Measurements from ENCODE around the gene AP5Z1.
A peak's percentile ranks its signal among the peaks of the same experiment; 100 is the strongest.

Gene AP5Z1

GRCh38 chr7:4772306-4772705 lies 3.1 kb upstream of the AP5Z1 start:
- no peak for TF ChIP-seq EZH2phosphoT487 (IDR thresholded peaks at IDR 0.05; ENCODE audit: low read depth)
- no peak for TF ChIP-seq CTCF (IDR thresholded peaks at IDR 0.05; ENCODE audit: low read depth, low read length)
- no peak overlapping the region for H3K9ac ChIP-seq (ENCODE audit: low read length)
- H3K79me2 ChIP-seq (ENCODE audit: low read length): peaks cover 15% of the 10 kb centered on the region
- no peak overlapping the region for H3K4me2 ChIP-seq (ENCODE audit: low read length)
- no peak overlapping the region for H3K27ac ChIP-seq (ENCODE audit: low read length)
- H3K27me3 ChIP-seq (ENCODE audit: low read depth, low read length): no peaks in the 10 kb centered on the region
- H3K36me3 ChIP-seq (replicated peaks; ENCODE audit: low read depth, low read length): no peaks in the 10 kb centered on the region
- no peak overlapping the region for H2AFZ ChIP-seq (ENCODE audit: low read depth, low read length)
- no peaks in the 10 kb centered on the region for H4K20me1 ChIP-seq (ENCODE audit: insufficient read depth, low read length)
- H3K4me3 ChIP-seq (ENCODE audit: low read length): no peak overlapping the region
- H3K9me3 ChIP-seq (ENCODE audit: insufficient read depth, low read length): no peaks in the 10 kb centered on the region
- peaks cover 7% of the 10 kb centered on the region; the same call in 1 of the 2 replicates for H3K4me1 ChIP-seq (ENCODE audit: low read length)

GRCh38 chr7:4774007-4774406 lies 1.4 kb upstream of the AP5Z1 start:
- H3K4me1 ChIP-seq (ENCODE audit: low read length): peaks cover 7% of the 10 kb centered on the region; the same call in 1 of the 2 replicates
- peak overlapping the region; percentile 80 for H3K4me2 ChIP-seq (ENCODE audit: low read length)
- no peaks in the 10 kb centered on the region for H3K27me3 ChIP-seq (ENCODE audit: low read depth, low read length)
- peak overlapping the region; percentile 97; the same call in 1 of the 2 replicates for H3K4me3 ChIP-seq (ENCODE audit: low read length)
- H3K79me2 ChIP-seq (ENCODE audit: low read length): peaks cover 25% of the 10 kb centered on the region
- no peaks in the 10 kb centered on the region for H4K20me1 ChIP-seq (ENCODE audit: insufficient read depth, low read length)
- no peaks in the 10 kb centered on the region for H3K36me3 ChIP-seq (replicated peaks; ENCODE audit: low read depth, low read length)
- H3K9ac ChIP-seq (ENCODE audit: low read length): no peak overlapping the region
- H3K9me3 ChIP-seq (ENCODE audit: insufficient read depth, low read length): no peaks in the 10 kb centered on the region
- H3K27ac ChIP-seq (ENCODE audit: low read length): no peak overlapping the region
- TF ChIP-seq EZH2phosphoT487 (IDR thresholded peaks at IDR 0.05; ENCODE audit: low read depth) (no peak), CTCF (IDR thresholded peaks at IDR 0.05; ENCODE audit: low read depth, low read length) (no peak)
- no peak overlapping the region for H2AFZ ChIP-seq (ENCODE audit: low read depth, low read length)

- Histone ChIP-seq H3K4me3 (ENCODE audit: low read length) (peak overlapping the region; percentile 97), H3K4me2 (ENCODE audit: low read length) (peak overlapping the region; percentile 80), H2AFZ (ENCODE audit: low read depth, low read length) (peak overlapping the region; percentile 84; the same call in 1 of the 2 replicates), H3K27ac (ENCODE audit: low read length) (peak overlapping the region; percentile 82), H3K4me1 (ENCODE audit: low read length) (peaks cover 7% of the 10 kb centered on the region; the same call in 1 of the 2 replicates), H3K9me3 (ENCODE audit: insufficient read depth, low read length) (no peaks in the 10 kb centered on the region), H3K36me3 (replicated peaks; ENCODE audit: low read depth, low read length) (no peaks in the 10 kb centered on the region), H3K27me3 (ENCODE audit: low read depth, low read length) (no peaks in the 10 kb centered on the region), H3K79me2 (ENCODE audit: low read length) (peaks cover 25% of the 10 kb centered on the region), H4K20me1 (ENCODE audit: insufficient read depth, low read length) (no peaks in the 10 kb centered on the region), H3K9ac (ENCODE audit: low read length) (peak overlapping the region; percentile 92)
- TF ChIP-seq CTCF (IDR thresholded peaks at IDR 0.05; ENCODE audit: low read depth, low read length) (no peak), EZH2phosphoT487 (IDR thresholded peaks at IDR 0.05; ENCODE audit: low read depth) (no peak)
Observed at GRCh38 chr7:4774658-4775249, 669 bp upstream of the AP5Z1 start.

GRCh38 chr7:4775848-4776623 lies 613 bp downstream of the AP5Z1 start:
- TF ChIP-seq CTCF (IDR thresholded peaks at IDR 0.05; ENCODE audit: low read depth, low read length) (no peak), EZH2phosphoT487 (IDR thresholded peaks at IDR 0.05; ENCODE audit: low read depth) (no peak)
- H3K36me3 ChIP-seq (replicated peaks; ENCODE audit: low read depth, low read length): no peaks in the 10 kb centered on the region
- peaks cover 7% of the 10 kb centered on the region; the same call in 1 of the 2 replicates for H3K4me1 ChIP-seq (ENCODE audit: low read length)
- no peaks in the 10 kb centered on the region for H4K20me1 ChIP-seq (ENCODE audit: insufficient read depth, low read length)
- peaks cover 25% of the 10 kb centered on the region for H3K79me2 ChIP-seq (ENCODE audit: low read length)
- H3K9ac ChIP-seq (ENCODE audit: low read length): peak overlapping the region; percentile 68
- H3K27ac ChIP-seq (ENCODE audit: low read length): peak overlapping the region; percentile 39
- peak overlapping the region; percentile 97 for H3K4me3 ChIP-seq (ENCODE audit: low read length)
- H3K9me3 ChIP-seq (ENCODE audit: insufficient read depth, low read length): no peaks in the 10 kb centered on the region
- H3K27me3 ChIP-seq (ENCODE audit: low read depth, low read length): no peaks in the 10 kb centered on the region
- H2AFZ ChIP-seq (ENCODE audit: low read depth, low read length): no peak overlapping the region
- peak overlapping the region; percentile 92 for H3K4me2 ChIP-seq (ENCODE audit: low read length)
